ENCODE results near the gene ESRP2.
A peak's percentile ranks its signal among the peaks of the same experiment; 100 is the strongest.

Gene ESRP2

DNA sequence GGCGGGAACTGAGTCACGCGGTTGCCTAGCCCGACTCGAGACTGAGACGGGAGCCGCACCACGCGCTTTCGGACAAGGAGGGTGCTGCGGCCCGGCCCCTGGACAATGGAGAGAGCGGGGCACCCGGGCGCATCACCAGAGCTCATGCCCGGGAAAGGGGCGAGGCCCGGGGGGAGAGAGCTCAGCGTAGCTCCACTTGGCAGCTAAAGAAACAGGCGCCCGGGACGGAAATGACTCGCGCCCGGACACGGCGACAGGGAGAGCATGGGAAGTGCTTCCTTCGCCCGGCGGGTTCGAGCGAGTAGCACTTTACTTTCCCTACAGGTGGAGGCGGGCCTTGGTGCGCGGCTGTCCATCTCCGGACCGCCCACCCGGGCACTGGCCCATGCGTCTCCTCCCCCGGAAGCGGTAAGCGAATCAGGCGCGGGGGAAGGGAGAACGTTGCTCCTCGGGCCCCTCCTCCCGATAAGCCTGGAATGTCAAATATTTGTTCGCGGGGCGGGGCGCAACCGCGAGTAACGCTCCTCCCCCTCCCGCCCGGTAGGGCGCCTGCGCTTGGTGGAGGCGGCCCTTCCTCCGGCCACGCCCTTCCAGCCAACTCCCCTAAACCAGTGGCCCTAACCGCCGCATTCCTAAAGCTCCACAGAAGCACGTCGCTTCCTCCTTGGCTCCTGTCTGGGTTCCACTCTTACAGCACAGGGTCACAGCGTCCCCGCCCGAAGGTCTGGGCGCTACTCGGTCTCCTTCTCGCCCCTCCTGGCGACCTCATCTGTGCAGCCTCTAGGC lies 1.5 kb upstream of the ESRP2 start:
- DNase-seq = peak; percentile 38 to 97 (median 87)

DNA sequence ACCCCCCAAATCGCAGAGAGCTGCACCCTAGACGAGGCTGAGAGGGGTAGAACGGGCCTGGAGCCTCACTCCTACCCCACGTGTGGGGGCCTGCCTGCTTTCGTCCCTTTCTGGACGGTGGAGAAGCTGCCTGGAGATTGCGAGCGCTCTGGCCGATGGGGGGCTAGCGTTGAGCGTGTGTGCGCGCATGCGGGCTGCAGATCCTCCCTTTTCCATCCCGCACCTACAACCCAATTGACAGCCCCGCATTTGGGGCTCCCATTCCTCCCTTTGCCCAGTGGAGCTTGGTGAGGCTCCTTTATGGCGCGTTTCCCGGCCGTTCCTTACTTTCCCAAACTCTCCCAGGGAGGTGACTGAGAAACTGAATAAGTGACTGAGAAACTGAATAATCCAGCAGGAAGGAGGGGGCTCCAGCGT lies 907 bp upstream of the ESRP2 start:
- DNase-seq = peak in 5 of 14 donors; percentile 30 to 61 (median 48)

DNA sequence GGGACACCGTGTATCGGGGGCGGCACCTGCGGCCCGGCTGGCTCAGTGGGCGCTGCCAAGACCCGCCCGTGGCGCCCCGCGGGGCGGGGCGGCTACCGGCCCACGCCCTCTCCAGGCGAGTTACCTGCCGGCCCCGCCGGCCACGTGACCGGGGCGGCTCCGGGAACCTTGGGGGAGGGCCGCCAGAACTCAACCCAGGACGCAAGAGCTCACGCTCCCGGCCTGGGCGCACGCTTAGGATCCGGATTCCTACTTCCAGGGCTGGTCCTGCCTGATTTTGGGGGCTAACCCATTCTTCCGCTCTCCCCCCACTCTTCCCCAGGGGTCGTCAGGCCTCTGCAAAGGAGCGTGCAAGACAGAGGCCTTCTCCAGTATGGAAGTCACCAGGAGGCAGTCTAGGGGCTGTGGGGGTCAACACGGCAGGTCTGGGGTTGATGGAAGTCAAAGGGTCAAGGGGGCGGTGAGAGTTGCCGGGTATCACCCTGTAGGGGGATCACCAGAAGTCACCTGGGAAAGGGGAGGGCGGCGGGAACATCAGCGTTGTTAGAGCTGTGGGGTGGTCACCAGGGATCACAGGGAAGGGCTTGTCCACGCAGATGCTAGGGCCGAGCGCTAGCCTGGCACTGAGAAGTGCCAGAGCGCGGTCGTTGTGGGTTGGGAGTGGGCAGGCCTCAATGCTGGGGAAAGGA lies 354 bp upstream of the ESRP2 start:
- DNase-seq = peak in 2 of 14 donors; percentile 16 to 30

DNA sequence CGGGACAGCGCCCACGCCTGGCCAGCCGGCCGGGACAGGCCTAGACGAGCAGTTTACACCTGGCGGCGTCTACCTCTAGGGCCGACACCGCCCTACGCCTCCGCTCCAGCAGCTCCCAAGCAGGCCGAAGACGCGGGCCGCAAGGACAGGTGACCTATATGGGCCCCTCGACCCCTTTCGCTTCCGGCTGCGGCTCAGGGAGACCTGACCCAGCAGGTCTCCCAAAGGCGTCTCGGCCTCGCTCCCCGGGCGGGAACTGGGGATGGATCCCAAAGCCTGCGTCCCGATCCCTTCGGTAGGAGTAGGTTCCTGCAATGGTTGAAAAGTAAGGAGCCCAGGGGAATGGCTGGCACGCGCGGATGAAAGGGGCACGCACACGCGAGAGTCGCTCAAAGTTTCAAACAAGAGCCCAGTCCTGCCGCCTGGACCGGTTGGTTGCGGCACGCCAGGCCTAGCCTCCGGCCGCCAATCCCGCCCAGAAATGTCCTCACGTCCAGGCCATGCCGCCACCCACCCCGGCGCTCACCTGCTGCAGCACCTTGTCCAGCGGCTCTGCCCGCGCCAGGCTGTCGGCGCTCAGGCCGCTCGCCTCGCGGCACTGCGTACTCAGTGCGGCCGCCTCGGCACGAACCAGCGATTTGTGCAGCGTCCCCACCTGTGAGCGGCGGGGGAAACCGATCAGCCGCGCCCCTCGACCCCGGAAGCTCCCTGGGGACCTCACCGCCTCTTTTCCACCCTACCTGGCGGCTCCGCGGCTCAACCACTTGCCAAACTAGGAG lies 630 bp downstream of the ESRP2 start:
- DNase-seq = no peak

DNA sequence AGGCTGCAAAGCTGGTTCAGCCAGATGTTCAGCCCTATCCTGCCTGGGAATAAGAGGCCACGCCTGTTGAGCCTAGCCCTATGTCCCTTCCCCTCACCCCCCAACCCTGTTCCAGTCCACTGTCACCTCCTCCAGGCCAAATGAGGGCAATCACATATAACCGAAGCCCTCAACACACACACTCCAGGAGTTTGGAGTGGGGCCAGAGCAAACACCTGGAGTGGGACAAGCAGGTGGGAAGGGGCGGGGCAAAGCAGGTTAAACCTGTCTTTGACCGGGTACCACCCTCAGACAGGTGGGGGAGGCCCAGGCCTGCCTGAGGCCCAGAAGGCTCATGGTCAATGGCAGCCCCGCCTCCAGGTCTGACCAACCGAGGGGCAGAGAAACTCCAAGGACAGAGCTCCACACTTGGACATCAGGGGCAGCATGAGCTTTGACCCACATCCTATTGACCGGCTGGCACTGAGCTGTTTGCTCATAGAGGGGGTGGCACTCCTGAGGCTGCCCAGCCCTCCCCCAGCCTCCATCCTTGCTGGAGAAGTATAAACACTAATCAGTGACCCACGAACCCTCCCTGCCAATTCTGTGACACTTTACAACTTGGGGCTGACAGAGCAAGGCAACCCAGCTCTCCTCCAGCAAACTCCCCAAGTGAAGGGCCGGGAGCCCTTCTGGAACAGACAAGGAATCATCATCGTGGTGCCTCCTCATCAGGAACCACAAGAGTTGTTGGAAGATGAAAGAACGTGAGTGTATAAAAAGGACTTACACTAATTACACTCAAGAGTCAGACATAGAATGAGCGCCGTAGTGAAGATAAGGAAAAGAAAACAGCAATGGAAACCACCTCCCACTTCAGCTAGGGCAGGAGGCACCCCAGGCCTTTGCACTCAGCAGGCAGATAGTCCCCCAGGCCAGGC lies 1.5 kb downstream of the ESRP2 start:
- DNase-seq = no peak

DNA sequence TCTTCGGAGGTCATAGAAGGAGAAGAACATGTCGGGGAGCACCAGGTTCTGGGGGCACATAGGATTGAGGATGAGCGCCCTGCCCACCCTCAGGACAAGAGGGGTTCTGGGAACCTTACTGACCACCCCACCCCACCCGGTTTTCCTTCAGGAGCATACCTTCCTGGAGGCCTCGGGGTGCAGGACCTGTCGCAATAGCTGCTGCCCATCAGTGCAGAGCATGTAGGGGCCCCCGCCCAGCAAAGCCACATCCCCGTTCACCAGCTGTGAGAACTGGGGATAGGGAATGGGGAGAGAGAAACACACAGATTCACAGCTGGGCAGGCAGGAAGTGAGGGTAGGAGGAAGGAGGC lies 2.1 kb downstream of the ESRP2 start:
- DNase-seq = no peak

DNA sequence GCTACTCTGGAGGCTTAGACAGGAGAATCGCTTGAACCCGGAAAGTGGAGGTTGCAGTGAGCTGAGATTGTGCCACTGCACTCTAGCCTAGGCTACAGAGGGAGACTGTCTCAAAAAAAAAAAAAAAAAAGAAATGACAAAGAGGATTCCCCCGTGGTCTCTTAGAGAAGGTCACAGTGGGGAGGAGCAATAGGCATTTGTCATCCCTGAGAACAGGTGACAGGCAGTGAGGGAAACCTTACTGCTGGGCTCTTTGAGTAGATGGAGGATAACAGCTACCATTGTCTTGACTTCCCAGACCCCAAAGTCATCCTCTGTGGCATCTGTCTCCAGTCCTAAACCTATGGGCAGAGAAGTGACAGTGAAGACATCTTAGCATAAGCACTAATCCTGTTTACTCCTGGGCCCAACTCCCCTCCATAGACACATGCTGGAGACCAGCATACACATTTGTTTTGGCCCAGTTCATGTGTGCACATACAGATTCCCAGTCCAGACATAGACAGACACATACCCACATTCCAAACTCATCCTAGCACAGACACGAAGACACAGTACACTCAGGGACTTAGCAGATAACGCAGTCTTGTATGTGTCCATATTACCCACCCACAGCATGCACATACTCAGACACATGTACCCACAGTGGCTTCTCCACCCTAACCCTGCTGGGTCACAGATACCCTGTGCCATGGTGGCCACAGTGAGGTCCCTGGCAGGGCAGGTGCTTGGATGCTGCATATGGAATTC lies 2.7 kb downstream of the ESRP2 start:
- no peak for DNase-seq

DNA sequence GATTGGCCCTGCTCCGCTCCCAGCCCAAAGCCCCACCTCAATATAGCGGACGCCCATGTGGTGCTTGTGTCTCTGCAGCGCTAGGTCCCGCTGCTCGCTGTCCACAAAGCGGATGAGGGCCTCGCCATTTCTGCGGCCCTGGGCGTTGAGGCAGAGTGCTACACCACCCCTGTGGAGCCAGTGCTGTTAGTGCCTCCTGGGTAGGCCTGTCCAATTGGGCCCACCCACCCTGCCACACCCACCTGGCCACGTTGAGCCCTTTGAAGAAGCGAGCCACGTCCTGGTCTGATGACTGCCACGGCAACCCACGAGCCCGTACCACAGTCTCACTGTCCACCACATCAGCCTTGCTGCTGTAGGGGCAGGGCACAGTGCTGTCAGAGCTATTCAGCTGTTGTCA lies 3.6 kb downstream of the ESRP2 start:
- no peak for DNase-seq

DNA sequence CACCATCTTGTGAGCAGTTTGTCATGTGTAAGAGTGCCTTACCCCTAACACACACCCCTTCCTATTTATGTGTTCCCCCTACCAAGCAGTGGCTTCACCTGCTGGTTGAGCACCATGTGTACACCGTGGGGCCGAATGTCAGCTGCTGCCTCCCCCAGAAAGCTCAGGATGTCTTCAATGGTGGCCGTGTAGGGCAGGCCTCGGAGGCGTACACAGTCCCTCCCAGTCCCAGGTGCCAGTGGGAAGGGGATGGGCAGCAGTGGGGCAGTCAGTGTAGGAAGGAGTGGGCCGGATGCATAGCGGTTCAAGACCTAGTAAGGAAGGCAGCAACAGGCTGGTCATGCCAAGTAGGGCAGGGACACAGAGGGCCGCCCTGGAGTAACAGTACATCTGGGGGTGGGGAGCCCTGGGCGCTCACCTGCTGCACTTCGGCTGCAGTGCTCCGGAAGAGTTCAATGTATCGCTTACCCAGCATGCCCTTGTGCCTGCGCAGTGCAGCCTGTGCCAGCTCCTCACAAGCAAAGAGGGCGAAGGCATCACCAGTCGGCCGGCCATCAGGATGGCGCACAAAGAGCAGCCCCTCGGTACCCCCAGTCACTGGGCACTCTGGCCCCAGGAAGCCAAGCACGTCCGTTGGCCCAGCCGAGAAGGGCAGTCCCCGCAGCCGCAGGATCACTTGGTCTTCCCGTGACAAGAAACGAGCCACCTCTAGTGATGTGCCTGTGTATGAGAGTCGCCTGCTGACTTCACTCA lies 4.4 kb downstream of the ESRP2 start:
- no peak for DNase-seq

DNA sequence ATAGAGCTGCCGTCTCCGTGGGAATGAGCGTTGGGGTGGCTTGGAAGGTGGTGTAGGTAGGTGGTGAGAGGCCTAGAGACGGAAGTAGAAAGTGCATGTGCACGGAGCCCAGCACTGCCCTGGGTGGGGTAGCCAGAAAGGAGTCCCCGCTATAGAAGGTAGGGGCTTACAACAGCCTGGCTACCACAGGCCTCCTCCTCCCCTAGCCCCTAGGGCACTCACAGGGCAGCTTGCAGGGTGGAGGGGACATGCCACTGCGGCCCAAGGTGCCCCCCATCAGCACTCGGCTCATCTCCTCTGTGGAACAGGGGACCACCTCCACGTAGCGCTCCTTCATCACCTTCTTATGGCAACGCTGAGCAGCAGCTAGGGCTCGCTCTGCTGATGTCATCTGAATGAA lies 5.0 kb downstream of the ESRP2 start:
- no peak for DNase-seq

DNA sequence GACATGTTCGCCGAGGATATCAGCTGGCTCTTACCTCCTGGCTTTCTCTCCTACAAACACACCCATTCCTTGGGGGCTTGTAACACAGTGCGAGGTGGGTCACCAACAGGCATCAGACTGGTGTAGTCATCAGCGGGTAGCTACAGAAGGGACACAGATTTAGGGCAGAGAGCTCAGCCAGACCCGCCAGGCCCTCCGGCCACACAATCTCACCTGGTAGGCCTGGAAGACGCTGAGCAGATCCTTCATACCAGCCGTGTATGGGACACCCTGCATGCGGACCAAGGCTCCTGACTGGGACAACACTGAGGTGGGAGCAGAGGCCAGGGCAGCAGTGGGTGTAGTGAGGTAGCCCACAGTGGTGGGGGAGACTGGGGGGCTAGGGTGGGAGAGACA lies 5.8 kb downstream of the ESRP2 start:
- DNase-seq = no peak

DNA sequence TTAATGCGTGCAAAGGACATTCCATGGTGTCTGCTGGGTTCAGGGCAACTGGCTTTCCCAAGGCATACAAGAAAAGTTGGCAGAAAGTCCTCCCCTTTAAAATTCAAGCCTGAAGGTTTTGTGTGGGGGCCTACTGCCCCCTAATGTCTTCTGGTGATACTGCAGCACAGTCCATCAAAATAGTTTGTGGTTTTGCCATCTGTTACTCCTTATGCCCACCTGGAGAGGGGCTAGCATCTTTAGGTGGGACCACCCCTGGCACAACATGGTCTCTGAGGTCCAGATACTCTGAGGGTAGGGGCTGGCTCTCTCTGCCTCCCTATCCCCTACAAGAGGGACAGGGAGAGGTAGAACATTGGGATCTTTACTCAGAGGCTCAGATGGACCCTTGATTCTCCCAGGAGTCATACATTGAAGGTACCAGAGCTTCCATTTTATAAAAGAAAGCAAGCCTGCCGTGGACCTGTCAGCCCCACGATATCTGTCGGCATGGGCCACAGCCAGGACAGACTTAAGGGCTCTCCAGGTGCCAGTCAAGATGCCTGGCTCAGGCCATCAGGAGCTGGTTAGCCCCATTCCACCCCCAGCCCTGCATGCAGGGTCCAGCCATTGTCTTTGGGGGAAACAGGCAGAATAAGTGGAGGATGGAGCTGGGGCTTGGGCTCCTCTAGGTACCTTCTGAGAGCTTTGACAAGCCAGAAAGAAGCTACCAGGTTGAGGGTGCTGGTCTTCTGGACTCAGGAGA lies 6.3 kb downstream of the ESRP2 start:
- DNase-seq = peak in 6 of 14 donors; percentile 9 to 46 (median 26)

DNA sequence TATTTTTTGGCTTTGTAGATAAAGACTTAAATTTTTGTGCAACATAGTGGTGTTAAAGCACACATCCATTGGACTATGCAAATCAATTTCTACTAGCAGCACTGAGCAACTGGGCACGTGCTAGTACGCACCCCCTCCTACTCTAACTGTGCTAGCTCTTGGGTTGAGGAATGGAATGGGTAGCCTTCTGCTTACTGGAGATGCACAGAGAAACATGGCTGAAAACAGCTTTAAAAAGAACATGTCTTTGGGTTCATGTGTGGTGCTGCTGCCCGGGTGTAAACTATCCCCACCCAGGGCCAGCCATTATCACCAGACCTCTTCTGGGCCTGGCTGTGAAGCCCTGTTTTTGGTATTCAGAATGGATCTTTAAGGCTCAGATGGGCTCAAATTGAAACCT lies 7.3 kb downstream of the ESRP2 start:
- DNase-seq = no peak

DNA sequence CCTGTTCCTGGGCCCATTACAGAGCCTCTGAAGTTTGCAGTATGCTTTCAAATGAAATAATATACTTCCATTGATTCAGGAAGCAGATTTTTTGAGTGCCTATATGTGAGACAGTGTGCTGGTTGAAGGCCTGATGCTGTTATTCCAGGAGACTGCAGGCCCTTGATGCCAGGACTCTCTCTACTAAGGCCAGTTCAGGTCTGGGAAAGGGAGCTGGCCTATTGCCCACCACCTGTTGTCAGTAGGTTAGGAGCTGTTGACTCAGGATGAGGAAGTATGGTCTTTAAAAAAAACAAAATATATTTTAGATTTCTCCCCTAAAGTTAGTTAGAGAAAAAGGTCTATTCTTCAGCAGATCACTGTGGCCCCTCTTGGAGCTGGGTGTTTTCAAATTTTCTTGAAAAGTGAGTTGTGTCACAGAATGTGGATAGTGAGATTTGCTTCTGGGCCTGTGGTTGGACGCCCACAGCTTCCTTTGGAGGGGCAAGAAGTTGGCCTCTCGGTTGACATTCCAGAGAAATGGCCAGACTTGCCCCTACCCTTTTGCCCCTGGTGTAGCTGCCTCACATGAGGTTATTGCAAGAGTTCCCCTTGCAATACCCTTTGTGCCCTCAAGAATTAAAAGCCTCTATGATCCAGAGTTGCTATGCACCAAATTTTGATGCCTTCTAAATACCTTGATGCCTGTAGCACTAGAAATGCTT lies 7.9 kb downstream of the ESRP2 start:
- peak in 1 of 14 donors; percentile 18 for DNase-seq

DNA sequence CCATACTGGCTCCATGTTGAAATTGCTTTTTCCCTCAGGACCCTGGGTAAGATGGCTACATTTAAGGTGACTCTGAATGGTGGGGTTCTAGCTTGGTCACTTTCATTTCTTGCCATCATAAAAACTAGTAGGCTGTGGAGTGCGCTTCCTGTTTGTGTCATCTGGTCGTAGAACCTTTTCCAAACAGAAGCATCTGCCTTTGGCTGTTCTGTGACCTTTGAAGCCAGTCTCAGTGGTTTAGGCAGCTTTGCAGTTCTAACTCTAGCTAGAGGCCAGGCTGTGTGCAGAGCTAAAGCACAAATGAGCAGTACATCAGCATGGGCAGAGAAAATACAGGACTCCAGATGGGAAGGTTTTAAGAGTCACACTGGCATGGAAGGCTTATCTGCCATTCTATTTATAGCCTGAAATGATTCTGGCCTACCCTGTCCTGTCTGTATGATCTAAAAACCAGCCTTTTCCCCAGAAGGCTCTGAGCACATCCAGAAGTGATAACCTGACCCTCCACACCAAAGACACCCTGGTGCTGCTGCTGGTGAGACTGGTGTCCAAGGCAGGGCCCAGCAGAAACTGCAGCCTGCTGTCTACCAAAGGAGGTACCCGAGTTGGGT lies 8.6 kb downstream of the ESRP2 start:
- no peak for DNase-seq

DNA sequence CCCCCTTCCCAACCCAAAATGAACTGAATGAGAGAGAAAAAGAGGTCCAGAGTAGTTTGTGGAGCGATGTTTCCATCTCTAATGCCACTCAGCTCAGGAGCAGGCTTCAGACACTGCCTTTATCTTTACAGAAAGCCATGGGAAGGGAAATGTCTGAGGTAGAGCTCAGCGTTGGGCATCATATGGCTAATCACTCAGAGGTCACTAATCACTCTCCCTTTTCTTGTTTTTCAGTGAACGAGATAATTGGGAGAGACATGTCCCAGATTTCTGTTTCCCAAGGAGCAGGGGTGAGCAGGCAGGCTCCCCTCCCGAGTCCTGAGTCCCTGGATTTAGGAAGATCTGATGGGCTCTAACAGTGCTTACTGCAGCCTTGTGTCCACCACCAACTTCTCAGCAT lies 9.8 kb downstream of the ESRP2 start:
- no peak for DNase-seq

DNA sequence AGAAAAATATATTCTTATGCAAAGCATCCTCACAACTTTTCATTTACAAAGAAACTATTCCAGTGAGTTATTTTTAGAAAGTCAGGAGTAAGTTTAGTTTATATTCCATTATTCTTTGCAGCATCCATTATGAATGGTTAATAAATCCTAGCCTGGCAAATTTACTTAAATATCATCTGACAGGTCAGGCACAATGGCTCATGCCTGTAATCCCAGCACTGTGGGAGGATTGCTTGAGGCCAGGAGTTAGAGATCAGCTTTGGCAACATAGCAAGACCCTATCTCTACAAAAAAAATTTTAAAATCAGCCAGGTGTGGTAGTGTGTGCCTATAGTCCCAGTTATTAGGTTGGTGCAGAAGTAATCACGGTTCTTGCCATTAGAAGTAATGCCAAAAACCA lies 12.9 kb downstream of the ESRP2 start:
- no peak for DNase-seq

DNA sequence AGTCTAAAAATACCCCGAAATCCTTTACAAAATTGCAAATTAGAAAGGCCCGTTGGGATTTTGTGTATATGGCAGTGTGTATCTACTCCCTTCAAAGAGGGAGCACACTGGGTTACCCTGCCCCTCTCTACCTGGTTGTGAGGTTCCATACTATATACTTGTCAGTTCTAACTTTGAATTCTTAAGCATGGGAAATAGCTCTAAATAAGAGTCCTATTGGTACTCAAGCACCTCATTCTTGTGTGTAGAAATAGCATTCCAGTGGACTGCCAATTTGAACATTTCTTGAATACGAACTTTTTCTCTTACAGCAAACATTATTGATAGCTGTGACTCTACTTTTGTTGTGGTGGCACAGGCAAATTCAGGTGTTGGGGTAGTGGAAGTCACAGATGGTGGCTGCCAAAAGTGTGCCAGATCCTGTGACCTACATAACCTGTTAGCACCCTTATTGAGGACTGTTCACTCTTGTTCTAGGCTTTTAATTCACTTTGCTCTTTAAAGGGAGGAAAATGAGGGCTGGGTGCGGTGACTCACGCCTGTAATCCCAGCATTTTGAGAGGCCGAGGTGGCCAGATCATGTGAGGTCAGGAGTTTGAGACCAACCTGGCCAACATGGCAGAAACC lies 16.1 kb downstream of the ESRP2 start:
- DNase-seq = no peak
